ENCODE measurements around the gene SIPA1L3. TPM values are rescaled to one million over a fixed set of nuclear protein-coding genes. Genes with fewer than 3 reads are reported as not detected.

Gene SIPA1L3
- total and polyA plus RNA-seq, 11 donors: 4.7 to 22.9 (median 8.8) TPM

DNA sequence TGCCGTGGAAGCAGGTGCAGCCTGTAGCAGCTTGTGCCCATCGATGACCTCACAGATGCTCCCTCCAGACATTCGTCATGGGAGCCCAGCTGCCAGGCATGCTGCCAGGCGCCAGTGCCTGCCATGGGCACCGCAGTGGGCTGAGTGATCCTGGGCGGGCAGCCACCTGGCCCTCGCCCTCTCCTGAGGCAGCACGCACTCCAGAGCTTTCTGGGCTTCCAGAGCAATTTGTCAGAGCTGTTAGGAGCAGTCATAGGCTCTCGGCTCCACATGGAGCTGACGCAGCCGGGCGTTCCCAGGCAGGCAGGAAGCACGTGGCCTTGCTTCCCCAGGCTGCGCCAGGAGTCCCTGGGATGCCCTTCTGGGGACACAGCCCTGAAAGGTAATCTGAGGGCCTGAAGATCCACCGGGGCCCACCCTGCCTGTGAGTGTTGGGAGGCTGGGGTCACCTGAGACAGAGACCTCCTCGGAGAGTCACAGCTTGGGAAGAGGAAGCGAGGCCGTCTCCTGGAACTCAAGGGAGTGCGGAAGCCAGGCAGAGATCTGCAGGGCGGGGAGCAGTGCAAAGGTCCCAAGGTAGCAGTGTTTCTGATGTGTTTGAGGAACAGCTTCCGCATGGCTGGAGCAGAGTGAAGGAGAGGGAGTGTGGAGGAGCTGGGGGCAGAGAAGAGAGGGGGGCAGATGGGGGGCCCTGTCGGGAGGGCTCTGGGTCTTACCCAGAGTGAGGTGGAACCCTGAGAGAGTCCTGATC lies 266.5 kb downstream of the SIPA1L3 start:
- TF ChIP-seq POLR2A (IDR thresholded peaks at IDR 0.05): peak in 1 of 2 donors; percentile 18
- TF ChIP-seq, protein P1, sequence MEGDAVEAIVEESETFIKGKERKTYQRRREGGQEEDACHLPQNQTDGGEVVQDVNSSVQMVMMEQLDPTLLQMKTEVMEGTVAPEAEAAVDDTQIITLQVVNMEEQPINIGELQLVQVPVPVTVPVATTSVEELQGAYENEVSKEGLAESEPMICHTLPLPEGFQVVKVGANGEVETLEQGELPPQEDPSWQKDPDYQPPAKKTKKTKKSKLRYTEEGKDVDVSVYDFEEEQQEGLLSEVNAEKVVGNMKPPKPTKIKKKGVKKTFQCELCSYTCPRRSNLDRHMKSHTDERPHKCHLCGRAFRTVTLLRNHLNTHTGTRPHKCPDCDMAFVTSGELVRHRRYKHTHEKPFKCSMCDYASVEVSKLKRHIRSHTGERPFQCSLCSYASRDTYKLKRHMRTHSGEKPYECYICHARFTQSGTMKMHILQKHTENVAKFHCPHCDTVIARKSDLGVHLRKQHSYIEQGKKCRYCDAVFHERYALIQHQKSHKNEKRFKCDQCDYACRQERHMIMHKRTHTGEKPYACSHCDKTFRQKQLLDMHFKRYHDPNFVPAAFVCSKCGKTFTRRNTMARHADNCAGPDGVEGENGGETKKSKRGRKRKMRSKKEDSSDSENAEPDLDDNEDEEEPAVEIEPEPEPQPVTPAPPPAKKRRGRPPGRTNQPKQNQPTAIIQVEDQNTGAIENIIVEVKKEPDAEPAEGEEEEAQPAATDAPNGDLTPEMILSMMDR (IDR thresholded peaks at IDR 0.05): no peak
- intact Hi-C loops (cut with DNase I): loop anchor here in 1 of 10 donors (2.0 kb wide), 1 partner anchor 19 kb away; no protein-coding TSS in a partner anchor
- DNase-seq (peak; percentile 83 to 94 (median 87)), ATAC-seq (peak; percentile 97 to 99 (median 98))
- Histone ChIP-seq H3K27ac (peak overlapping the region in 11 of 12 donors; percentile 62 to 93 (median 74)), H3K9me3 (peaks cover 0 to 2% (median 0%) of the 10 kb centered on the region in 12 donors), H3K4me1 (peaks cover 0 to 15% (median 2%) of the 10 kb centered on the region in 12 donors), H3K4me3 (peak overlapping the region in 3 of 12 donors; percentile 11 to 40 (median 16)), H3K27me3 (no peaks in the 10 kb centered on the region), H3K36me3 (no peaks in the 10 kb centered on the region)
- WGBS, 4 donors: 46 to 60% (median 53%) methylated on average over 19 to 22 of the region's 22 CpGs

DNA sequence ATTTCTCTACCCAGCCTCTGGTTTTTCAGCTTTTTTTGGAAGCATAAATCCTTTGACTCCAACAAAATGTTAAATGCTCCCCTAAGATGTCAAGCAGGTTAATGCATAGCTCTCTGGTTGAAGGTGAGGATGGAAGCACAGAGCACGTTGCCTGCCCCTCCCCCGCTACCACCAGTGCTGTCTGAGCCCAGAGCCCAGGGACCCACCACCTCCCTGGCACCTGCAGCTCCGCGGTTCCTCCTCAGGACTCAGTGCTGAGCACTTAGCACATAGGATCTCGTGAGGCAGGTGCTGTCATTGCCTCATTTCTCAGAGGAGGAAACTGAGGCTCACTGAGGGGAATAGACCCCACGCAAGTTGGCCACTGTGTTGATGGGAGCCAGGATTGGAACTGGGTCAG lies 268.4 kb downstream of the SIPA1L3 start:
- Histone ChIP-seq H3K4me1 (peaks cover 0 to 15% (median 2%) of the 10 kb centered on the region in 12 donors), H3K4me3 (no peak overlapping the region), H3K9me3 (peaks cover 0 to 21% (median 13%) of the 10 kb centered on the region in 12 donors), H3K27ac (no peak overlapping the region), H3K27me3 (no peaks in the 10 kb centered on the region), H3K36me3 (peaks cover 0 to 8% (median 0%) of the 10 kb centered on the region in 9 donors)
- ATAC-seq: no peak
- TF ChIP-seq, protein P1 (IDR thresholded peaks at IDR 0.05): no peak
- TF ChIP-seq POLR2A (IDR thresholded peaks at IDR 0.05): no peak
- no peak for DNase-seq
- WGBS, 4 donors: 87 to 91% (median 89%) methylated on average over 6 of the region's 6 CpGs
- intact Hi-C loops (cut with DNase I): no loop called here

DNA sequence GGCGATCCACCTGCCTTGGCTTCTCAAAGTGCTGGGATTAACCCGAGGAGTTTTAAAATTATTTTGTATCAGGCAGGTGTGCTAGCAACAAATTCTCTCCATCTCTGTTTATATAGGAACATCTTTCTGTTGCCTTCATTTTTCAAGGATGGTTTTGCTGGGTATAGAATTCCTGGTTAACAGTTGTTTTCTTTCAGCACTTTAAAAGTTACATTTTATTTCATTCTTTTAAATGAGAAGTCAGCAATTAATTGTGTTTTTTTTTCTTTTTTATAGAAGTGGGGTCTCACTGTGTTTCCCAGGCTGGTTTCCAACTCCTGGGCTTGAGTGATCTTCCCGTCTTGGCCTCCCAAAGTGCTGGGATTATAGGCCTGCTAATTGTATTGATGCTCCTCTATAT lies 273.1 kb downstream of the SIPA1L3 start:
- no peak overlapping the region for H3K27ac ChIP-seq
- DNase-seq: no peak
- peaks cover 0 to 28% (median 18%) of the 10 kb centered on the region in 12 donors for H3K9me3 ChIP-seq
- no peak for ATAC-seq
- 96 to 99% (median 98%) methylated on average over 3 of the region's 3 CpGs for WGBS, 4 donors
- peaks cover 0 to 26% (median 0%) of the 10 kb centered on the region in 9 donors for H3K36me3 ChIP-seq
- no peaks in the 10 kb centered on the region for H3K4me1 ChIP-seq
- H3K27me3 ChIP-seq: no peaks in the 10 kb centered on the region
- intact Hi-C loops (cut with DNase I): no loop called here
- no peak overlapping the region for H3K4me3 ChIP-seq
- TF ChIP-seq, protein P1 (IDR thresholded peaks at IDR 0.05): no peak
- TF ChIP-seq POLR2A (IDR thresholded peaks at IDR 0.05): no peak

DNA sequence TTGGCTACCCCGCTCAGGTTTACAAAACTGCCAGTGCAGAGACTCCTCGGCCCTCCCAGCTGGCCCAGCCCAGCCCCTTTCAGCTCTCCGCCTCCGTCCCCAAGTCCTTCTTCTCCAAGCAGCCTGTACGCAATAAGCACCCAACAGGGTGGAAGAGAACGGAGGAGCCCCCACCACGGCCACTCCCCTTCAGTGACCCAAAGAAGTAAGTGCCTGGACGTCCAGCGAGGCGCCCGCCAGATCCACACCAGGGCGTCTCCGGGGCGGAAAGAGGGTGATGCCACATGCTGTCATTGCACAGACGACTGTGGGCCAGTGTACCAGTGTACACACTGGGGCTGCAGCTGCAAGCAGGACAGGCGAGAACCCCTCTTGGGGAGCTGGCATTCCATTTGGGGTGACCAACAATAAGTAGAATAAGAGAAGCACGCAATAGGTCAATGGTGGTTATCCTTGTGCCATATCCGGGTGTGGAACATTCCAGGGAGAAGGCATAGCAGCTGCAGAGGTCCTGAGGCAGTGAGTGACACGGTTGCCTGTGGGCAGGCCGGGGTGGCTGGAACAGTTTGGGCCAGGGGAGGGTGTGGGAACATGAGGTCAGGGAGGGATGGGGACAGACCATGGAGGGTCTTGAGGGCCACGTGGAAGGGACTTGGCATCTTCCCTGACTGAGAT lies 275.7 kb downstream of the SIPA1L3 start:
- H3K9me3 ChIP-seq: peaks cover 0 to 28% (median 18%) of the 10 kb centered on the region in 12 donors
- no peak for TF ChIP-seq POLR2A (IDR thresholded peaks at IDR 0.05)
- TF ChIP-seq, protein P1 (IDR thresholded peaks at IDR 0.05): no peak
- DNase-seq (no peak), ATAC-seq (peak in 2 of 4 donors; percentile 24 to 53)
- no peaks in the 10 kb centered on the region for H3K27me3 ChIP-seq
- 88 to 91% (median 90%) methylated on average over 17 to 21 of the region's 21 CpGs for WGBS, 4 donors
- no peaks in the 10 kb centered on the region for H3K4me1 ChIP-seq
- H3K36me3 ChIP-seq: peaks cover 0 to 36% (median 0%) of the 10 kb centered on the region in 9 donors
- peak overlapping the region in 1 of 12 donors; percentile 33 for H3K4me3 ChIP-seq
- intact Hi-C loops (cut with DNase I): loop anchor here in 1 of 10 donors (1.0 kb wide), 1 partner anchor 28 kb away; no protein-coding TSS in a partner anchor
- H3K27ac ChIP-seq: peak overlapping the region in 1 of 12 donors; percentile 26

Data from heart left ventricle (tissue), 16 donors.